ENCODE results near the gene TMEM171. TPM values are rescaled to one million over a fixed set of nuclear protein-coding genes. Genes with fewer than 3 reads are reported as not detected.

Gene TMEM171
- total and polyA plus RNA-seq, 2 of the 8 experiments (the other 6 are each of a cell fraction or from before 2014, with no cell fraction given), result 1.0 to 2.2 TPM

GRCh38 chr5:73129143-73129542 lies 8.8 kb downstream of the TMEM171 start (continued):
- TF ChIP-seq SUZ12 (IDR thresholded peaks at IDR 0.05; ENCODE audit: low read length), result no peak
